Neutrophil (primary cell): Measurements from ENCODE around the gene IFI27.

Experiments used
- H3K27ac ChIP-seq: fragments of 200-600 bp; sonication (generic); 2 replicates; pipeline ENCODE4 v1.5.1; 2016; ENCODE audit warnings: mild to moderate bottlenecking, moderate library complexity
- H3K27me3 ChIP-seq: fragments of 200-600 bp; sonication (generic); 2 replicates; pipeline ENCODE4 v1.6.0; 2016; ENCODE audit warnings: mild to moderate bottlenecking
- H3K36me3 ChIP-seq: fragments of 200-600 bp; sonication (generic); 2 replicates; pipeline ENCODE4 v1.5.1; 2017
- H3K4me1 ChIP-seq, 2 experiments: fragments of 200-600 bp in 1 of 2; sonication (generic) in 1 of 2; 1 replicate in 1 of 2; 2 replicates in 1 of 2; pipeline versions ENCODE4 v1.5.1 to v1.6.1; 2013 to 2016; ENCODE audit warnings: low read depth in 1 of 2, low read length in 1 of 2, mild to moderate bottlenecking in 1 of 2, moderate library complexity in 1 of 2; ENCODE audit not compliant: control insufficient read depth in 1 of 2, insufficient read depth in 1 of 2
- H3K4me3 ChIP-seq, 2 experiments: fragments of 200-600 bp in 1 of 2; sonication (generic) in 1 of 2; 1 replicate in 1 of 2; 2 replicates in 1 of 2; pipeline ENCODE4 v1.5.1; 2013 to 2016; ENCODE audit warnings: low read depth in 1 of 2, low read length in 1 of 2, mild to moderate bottlenecking in 1 of 2, moderate library complexity in 1 of 2
- H3K9me3 ChIP-seq: fragments of 200-600 bp; sonication (generic); 2 replicates; pipeline ENCODE4 v1.5.1; 2016
- TF ChIP-seq, protein P1 (sequence below): fragments of 200-600 bp; sonication (generic); IDR thresholded peaks from 2 replicates; pipeline ENCODE4 v1.5.1; 2016; ENCODE audit warnings: antibody characterized with exemption

The IFI27 gene

DNA sequence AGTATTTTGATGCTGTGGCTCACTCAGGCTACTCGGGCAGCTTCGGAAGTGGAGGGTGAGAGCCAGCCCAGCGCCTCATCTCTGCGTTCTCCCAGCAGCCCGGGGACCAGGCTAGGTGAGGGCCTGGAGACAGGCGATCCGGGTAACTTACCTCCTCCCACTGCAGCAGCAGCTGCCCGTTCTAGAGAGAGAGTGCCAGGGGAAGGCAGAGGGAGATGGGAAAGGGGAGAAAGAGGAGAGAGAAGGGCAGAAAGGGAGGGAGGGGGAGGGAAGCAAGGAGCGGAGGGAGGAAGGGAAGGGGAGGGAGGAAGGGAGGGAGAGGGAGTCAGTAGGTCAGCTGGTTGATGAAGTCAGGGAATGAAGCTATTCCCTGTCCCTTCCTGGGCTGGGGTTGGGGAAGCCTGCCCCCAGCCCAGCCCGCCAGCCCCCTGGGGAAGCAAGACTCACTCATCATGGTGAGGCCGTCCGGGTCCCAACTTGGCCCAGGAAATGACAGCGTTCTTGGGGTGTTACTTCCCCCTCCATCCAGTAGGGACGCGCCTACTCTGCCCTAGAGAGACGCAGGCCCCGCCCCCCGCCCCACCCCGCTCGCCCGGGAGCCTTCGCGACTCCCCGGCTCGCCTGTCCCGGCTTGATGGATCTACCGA is 18.7 kb downstream of the IFI27 start, which contains the start of gene IFI27L2:
Gene IFI27L2 (minus strand): TSS at position 494 of the 647 bp plus-strand sequence. CDS start 40 bp downstream, at position 454.
- H3K27me3 ChIP-seq: peaks cover 27% of the 10 kb centered on the region
- TF ChIP-seq, protein P1, sequence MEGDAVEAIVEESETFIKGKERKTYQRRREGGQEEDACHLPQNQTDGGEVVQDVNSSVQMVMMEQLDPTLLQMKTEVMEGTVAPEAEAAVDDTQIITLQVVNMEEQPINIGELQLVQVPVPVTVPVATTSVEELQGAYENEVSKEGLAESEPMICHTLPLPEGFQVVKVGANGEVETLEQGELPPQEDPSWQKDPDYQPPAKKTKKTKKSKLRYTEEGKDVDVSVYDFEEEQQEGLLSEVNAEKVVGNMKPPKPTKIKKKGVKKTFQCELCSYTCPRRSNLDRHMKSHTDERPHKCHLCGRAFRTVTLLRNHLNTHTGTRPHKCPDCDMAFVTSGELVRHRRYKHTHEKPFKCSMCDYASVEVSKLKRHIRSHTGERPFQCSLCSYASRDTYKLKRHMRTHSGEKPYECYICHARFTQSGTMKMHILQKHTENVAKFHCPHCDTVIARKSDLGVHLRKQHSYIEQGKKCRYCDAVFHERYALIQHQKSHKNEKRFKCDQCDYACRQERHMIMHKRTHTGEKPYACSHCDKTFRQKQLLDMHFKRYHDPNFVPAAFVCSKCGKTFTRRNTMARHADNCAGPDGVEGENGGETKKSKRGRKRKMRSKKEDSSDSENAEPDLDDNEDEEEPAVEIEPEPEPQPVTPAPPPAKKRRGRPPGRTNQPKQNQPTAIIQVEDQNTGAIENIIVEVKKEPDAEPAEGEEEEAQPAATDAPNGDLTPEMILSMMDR: peak; percentile 55
- H3K27ac ChIP-seq: peak within 1 kb of the TSS; percentile 1
- H3K9me3 ChIP-seq: no peaks in the 10 kb centered on the region
- H3K4me1 ChIP-seq: peaks cover 14% of the 10 kb centered on the region in 2 experiments
- peak within 1 kb of the TSS; percentile 70 to 73 for H3K4me3 ChIP-seq
- H3K36me3 ChIP-seq: no peaks in the 10 kb centered on the region

DNA sequence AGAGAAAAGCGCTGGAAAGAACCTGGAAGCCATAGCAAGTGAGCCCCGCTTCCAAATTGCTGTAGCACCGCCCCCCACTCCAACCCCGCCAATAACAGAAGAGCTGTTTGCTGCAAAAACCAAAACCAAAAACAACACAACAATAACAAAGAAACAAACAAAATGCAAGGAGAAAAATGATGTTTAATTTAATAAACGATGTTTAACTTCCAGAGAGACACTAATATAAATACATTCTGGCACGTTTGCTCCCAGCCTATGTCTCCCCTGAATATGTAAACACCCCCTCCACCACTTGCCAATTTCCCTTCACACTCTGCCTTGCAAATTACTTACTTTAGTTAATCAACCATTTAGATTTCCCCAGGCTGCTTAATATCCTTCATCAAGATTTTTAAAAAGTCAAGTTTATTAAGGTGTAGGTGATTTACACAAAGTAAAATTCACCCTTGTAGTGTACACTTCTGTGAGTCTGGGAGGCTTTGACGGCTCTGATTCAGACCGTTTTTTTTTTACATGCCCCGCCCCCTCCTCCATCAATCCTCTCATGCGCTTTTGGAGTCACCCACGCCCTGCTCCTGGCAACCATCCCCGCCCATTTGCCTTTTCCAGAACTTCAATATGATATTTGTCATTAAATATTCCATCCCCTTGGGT is 19.4 kb downstream of the IFI27 start:
- H3K27ac ChIP-seq: no peak overlapping the region
- H3K4me1 ChIP-seq: peaks cover 14% of the 10 kb centered on the region in 2 experiments
- no peaks in the 10 kb centered on the region for H3K36me3 ChIP-seq
- H3K9me3 ChIP-seq: no peaks in the 10 kb centered on the region
- TF ChIP-seq, protein P1: no peak
- H3K4me3 ChIP-seq: peak overlapping the region; percentile 70 to 73
- peaks cover 34% of the 10 kb centered on the region for H3K27me3 ChIP-seq

DNA sequence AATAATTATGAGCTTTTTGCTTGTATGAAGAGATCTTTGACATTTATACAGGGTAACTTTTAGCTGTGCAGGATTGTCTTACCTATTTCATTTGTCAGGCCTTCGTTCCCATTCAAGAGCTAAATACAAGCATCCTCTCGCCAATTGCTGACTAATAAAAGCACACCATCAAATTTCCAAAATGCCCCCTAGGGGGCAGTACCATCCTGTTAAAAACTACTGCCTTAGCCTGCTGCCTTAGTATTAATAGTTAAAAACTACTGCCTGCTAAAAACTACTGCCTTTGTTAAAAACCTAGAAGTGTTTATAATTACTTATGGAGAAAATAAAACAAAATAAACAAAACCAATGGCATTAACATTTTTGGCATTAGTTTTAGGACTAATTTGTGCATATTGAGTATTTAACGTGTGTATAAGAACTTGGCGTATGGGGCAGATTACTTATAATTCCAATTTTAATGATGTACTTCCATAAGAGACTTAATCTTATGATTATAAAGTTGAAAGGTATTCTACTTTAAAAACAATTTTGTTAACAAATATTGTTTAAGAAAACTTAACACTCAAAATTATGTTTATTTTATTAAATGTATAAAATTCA is 21.9 kb downstream of the IFI27 start:
- no peaks in the 10 kb centered on the region for H3K36me3 ChIP-seq
- peaks cover 14% of the 10 kb centered on the region in 2 experiments for H3K4me1 ChIP-seq
- H3K4me3 ChIP-seq: no peak overlapping the region
- peaks cover 48% of the 10 kb centered on the region for H3K27me3 ChIP-seq
- TF ChIP-seq, protein P1: peak; percentile 79
- H3K27ac ChIP-seq: no peak overlapping the region
- H3K9me3 ChIP-seq: no peaks in the 10 kb centered on the region

DNA sequence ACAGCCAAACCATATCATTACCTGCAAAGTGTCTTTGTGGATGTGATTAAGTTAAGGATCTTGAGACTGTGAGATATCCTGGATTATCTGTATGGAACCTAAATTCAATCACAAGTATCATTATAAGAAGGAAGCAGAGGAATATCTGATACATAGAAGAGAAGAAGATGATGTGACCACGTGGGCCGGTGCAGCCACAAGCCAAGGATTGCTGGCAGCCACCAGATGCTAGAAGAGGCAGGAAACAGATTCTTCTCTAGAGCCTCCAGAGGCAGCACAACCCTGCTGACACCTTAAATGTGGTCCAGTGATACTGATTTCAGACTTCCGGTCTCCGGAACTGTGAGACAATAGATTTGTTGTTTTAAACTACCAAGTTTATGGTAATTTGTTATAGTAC is 24.9 kb downstream of the IFI27 start:
- no peaks in the 10 kb centered on the region for H3K4me1 ChIP-seq
- H3K27me3 ChIP-seq: peaks cover 41% of the 10 kb centered on the region
- H3K4me3 ChIP-seq: no peak overlapping the region
- TF ChIP-seq, protein P1: no peak
- no peaks in the 10 kb centered on the region for H3K36me3 ChIP-seq
- H3K9me3 ChIP-seq: no peaks in the 10 kb centered on the region
- H3K27ac ChIP-seq: no peak overlapping the region

DNA sequence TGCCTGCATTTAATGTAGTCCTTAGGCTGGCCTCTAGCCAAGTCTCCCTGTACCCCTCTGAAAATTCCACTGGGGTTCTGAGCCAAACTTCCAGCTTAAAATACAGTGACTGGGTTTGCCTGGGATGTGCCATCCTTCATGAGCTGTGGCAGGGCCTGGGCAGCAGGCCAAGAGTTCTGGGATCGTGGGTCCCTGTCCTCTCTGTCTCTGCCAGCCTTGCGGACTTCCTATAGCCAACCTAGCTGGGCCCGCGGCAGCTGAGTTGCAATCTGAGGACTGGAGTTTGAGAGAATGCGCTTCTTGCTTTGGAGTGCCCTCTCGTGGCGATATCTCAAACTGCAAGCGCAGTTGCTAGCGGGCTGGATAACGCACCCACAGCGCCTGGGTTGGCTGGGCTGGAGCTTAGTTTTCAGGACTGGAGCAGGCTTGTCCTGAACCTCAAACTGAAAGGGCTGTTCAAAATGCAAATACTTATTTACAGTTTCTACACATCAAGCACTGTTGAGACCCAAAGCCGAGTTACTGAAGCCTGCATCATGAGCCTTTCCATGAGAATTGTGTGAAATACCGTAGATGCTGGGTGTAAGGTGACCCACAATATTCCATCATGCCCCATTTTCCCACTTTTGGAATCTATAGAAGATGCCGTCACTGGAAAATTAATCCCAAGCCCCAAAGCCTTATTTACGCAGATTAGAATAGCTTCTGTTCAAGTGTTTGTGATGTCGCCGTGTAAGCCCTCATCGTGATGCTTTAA is 26.2 kb downstream of the IFI27 start:
- Histone ChIP-seq H3K4me3 (no peak overlapping the region), H3K27me3 (peaks cover 29% of the 10 kb centered on the region), H3K4me1 (no peaks in the 10 kb centered on the region), H3K9me3 (no peaks in the 10 kb centered on the region), H3K27ac (no peak overlapping the region), H3K36me3 (no peaks in the 10 kb centered on the region)
- TF ChIP-seq, protein P1: peak; percentile 95
